Stimulated activated CD4-positive, alpha-beta T cell treated with anti-CD3 and anti-CD28 coated beads, TNF-alpha, amount 100 ng/mL, for 4 hours (primary cell): ENCODE measurements around the gene ZSCAN25.
"Not testable (repeated sequence)": the region's sequence is repeated elsewhere in the genome, so short reads cannot be mapped to it uniquely, and the experiment has no call there.

Experiments used
- DNase-seq, 3 experiments: peaks; one replicate each; pipeline ENCODE4 v3.0.0-alpha.2; 2020; ENCODE audit warnings: low read depth in 3 of 3

Gene ZSCAN25

GRCh38 chr7:99616359-99617191 lies at the start of gene ZSCAN25:
Gene ZSCAN25, plus strand, starts transcription at chr7:99616946. Its CDS starts 2,661 bp downstream, at chr7:99619607.
- peak; percentile 57 to 74 (median 71) for DNase-seq

GRCh38 chr7:99568770-99569169 lies 48.0 kb upstream of the ZSCAN25 start:
- DNase-seq, result not testable (repeated sequence)

GRCh38 chr7:99571768-99572167 lies 45.0 kb upstream of the ZSCAN25 start:
- DNase-seq, result no peak

GRCh38 chr7:99573257-99573656 lies 43.5 kb upstream of the ZSCAN25 start:
- no peak for DNase-seq

- no peak for DNase-seq
These were observed 40.5 kb upstream of the ZSCAN25 start for GRCh38 chr7:99576251-99576650.

- DNase-seq, result no peak
These were observed 37.3 kb upstream of the ZSCAN25 start for GRCh38 chr7:99579281-99579955.

- peak; percentile 43 to 54 (median 45) for DNase-seq
These were observed 36.6 kb upstream of the ZSCAN25 start for GRCh38 chr7:99579956-99580777.

GRCh38 chr7:99580778-99581332 lies 35.9 kb upstream of the ZSCAN25 start:
- DNase-seq, result not testable (repeated sequence)

- no peak for DNase-seq
These were observed 27.9 kb upstream of the ZSCAN25 start for GRCh38 chr7:99588868-99589267.

GRCh38 chr7:99594948-99595745 lies 21.6 kb upstream of the ZSCAN25 start:
- DNase-seq, result no peak

GRCh38 chr7:99596408-99596955 lies 20.3 kb upstream of the ZSCAN25 start:
- no peak for DNase-seq

GRCh38 chr7:99597762-99598501 lies 18.8 kb upstream of the ZSCAN25 start, which contains the start of gene TMEM225B:
Gene TMEM225B, plus strand, starts transcription at chr7:99598267. Its CDS starts 6,122 bp downstream, at chr7:99604389.
- DNase-seq, result no peak

- no peak for DNase-seq
These were observed 16.9 kb upstream of the ZSCAN25 start for GRCh38 chr7:99599836-99600235.

GRCh38 chr7:99601656-99602310 lies 15.0 kb upstream of the ZSCAN25 start:
- no peak for DNase-seq

- no peak for DNase-seq
These were observed 11.2 kb upstream of the ZSCAN25 start for GRCh38 chr7:99605527-99605926.

- no peak for DNase-seq
These were observed 10.2 kb upstream of the ZSCAN25 start for GRCh38 chr7:99606531-99606930.

- no peak for DNase-seq
These were observed 9.2 kb upstream of the ZSCAN25 start for GRCh38 chr7:99607548-99607947.

GRCh38 chr7:99614495-99614894 lies 2.3 kb upstream of the ZSCAN25 start:
- no peak for DNase-seq

GRCh38 chr7:99615989-99616358 lies 772 bp upstream of the ZSCAN25 start:
- no peak for DNase-seq
